SK-N-SH (cell line): Measurements from ENCODE around the gene ABHD2. TPM values are rescaled to one million over a fixed set of nuclear protein-coding genes. Genes with fewer than 3 reads are reported as not detected.

ENCODE experiments used
- CTCF ChIA-PET: fragments of 300-600, 350-600 bp; formaldehyde crosslinking; extraction: SDS; loops from one replicate; lab custom pipeline; 2021; lab: Yijun Ruan, JAX
- POLR2A ChIA-PET: fragments of 350-600 bp; sonication (Branson Sonifier 250); formaldehyde crosslinking; extraction: SDS; loops from one replicate; lab custom pipeline; 2020; ENCODE audit warnings: antibody characterized with exemption, inconsistent platforms; lab: Yijun Ruan, JAX
- DNase-seq: peaks from one replicate; pipeline ENCODE4 v3.0.0; 2012
- H2AFZ ChIP-seq: fragments of 200-600 bp; sonication (generic); 2 replicates; pipeline ENCODE4 v1.8.1; 2016; ENCODE audit warnings: antibody characterized with exemption, mild to moderate bottlenecking, low read depth
- H3F3A ChIP-seq: fragments of 200-600 bp; sonication (generic); replicated peaks from 2 replicates; pipeline ENCODE3; 2016; ENCODE audit warnings: antibody characterized with exemption, mild to moderate bottlenecking; ENCODE audit not compliant: insufficient read depth
- H3K27ac ChIP-seq, 2 experiments: fragments of 200-500 bp in 1 of 2; fragments of 200-600 bp in 1 of 2; sonication (Bioruptor generic) in 1 of 2; sonication (generic), shearing (Covaris generic) in 1 of 2; 2 replicates each; pipeline versions ENCODE4 v1.5.1 to v1.6.1; 2014 to 2016; ENCODE audit warnings: low read depth in 2 of 2, inconsistent platforms in 1 of 2, low read length in 1 of 2, mild to moderate bottlenecking in 1 of 2, mixed read lengths in 1 of 2
- H3K27me3 ChIP-seq: fragments of 200-600 bp; sonication (generic), shearing (Covaris generic); 2 replicates; pipeline ENCODE4 v1.6.1; 2016; ENCODE audit warnings: mixed run types; ENCODE audit not compliant: insufficient read depth
- H3K36me3 ChIP-seq, 2 experiments: fragments of 200-500 bp in 1 of 2; fragments of 200-600 bp in 1 of 2; sonication (Bioruptor generic) in 1 of 2; sonication (generic) in 1 of 2; replicated peaks in 1 of 2; 2 replicates each; pipeline versions ENCODE3 to v1.5.1; 2014 to 2016; ENCODE audit warnings: low read length in 1 of 2, mild to moderate bottlenecking in 1 of 2; ENCODE audit not compliant: insufficient read depth in 2 of 2, control insufficient read depth in 1 of 2
- H3K4me1 ChIP-seq, 2 experiments: fragments of 200-500 bp in 1 of 2; fragments of 200-600 bp in 1 of 2; sonication (Bioruptor generic) in 1 of 2; sonication (generic), shearing (Covaris generic) in 1 of 2; 2 replicates each; pipeline versions ENCODE4 v1.5.1 to v1.6.1; 2014 to 2016; ENCODE audit warnings: low read depth in 1 of 2, low read length in 1 of 2, mixed run types in 1 of 2; ENCODE audit not compliant: insufficient read depth in 2 of 2, control insufficient read depth in 1 of 2
- H3K4me2 ChIP-seq: fragments of 200-600 bp; sonication (generic), shearing (Covaris generic); 2 replicates; pipeline ENCODE4 v1.6.1; 2017; ENCODE audit warnings: mixed run types
- H3K4me3 ChIP-seq, 2 experiments: fragments of 200-500 bp in 1 of 2; fragments of 200-600 bp in 1 of 2; sonication (Bioruptor generic) in 1 of 2; sonication (generic), shearing (Covaris generic) in 1 of 2; 2 replicates each; pipeline versions ENCODE4 v1.5.1 to v1.8.1; 2014 to 2016; ENCODE audit warnings: low read depth in 2 of 2, inconsistent platforms in 1 of 2, low read length in 1 of 2, mild to moderate bottlenecking in 1 of 2, mixed read lengths in 1 of 2, moderate library complexity in 1 of 2
- H3K79me2 ChIP-seq: fragments of 200-600 bp; sonication (generic); 2 replicates; pipeline ENCODE4 v1.8.1; 2017; ENCODE audit warnings: mild to moderate bottlenecking; ENCODE audit not compliant: insufficient read depth
- H3K9ac ChIP-seq: fragments of 200-600 bp; sonication (generic); 2 replicates; pipeline ENCODE4 v1.6.1; 2017; ENCODE audit warnings: mixed run types
- H3K9me2 ChIP-seq: fragments of 200-600 bp; sonication (generic); 2 replicates; pipeline ENCODE4 v1.6.1; 2017; ENCODE audit warnings: mixed run types
- H3K9me3 ChIP-seq: fragments of 200-600 bp; sonication (generic); 2 replicates; pipeline ENCODE4 v1.6.1; 2017; ENCODE audit warnings: mixed run types, mild to moderate bottlenecking, moderate library complexity
- H4K20me1 ChIP-seq: fragments of 200-600 bp; sonication (generic); 2 replicates; pipeline ENCODE4 v1.6.1; 2017; ENCODE audit warnings: mild to moderate bottlenecking, mixed run types; ENCODE audit not compliant: insufficient read depth
- CHD2 ChIP-seq: fragments of 150-350 bp; IDR thresholded peaks from 2 replicates; pipeline ENCODE4 v1.6.1; 2018; ENCODE audit warnings: low read length; ENCODE audit not compliant: partially characterized antibody
- EP300 ChIP-seq, 2 experiments: IDR thresholded peaks; 2 replicates each; pipeline versions ENCODE4 v1.4.0 to v1.6.1; 2012; ENCODE audit warnings: borderline replicate concordance in 1 of 2, low read depth in 1 of 2, low read length in 1 of 2
- FOXJ3 ChIP-seq: sonication (generic); formaldehyde crosslinking; IDR thresholded peaks from 2 replicates; pipeline ENCODE4 v1.5.1; 2020; ENCODE audit warnings: mild to moderate bottlenecking, missing genetic modification reagents
- GABPA ChIP-seq: IDR thresholded peaks from 2 replicates; pipeline ENCODE4 v1.4.0; 2012; ENCODE audit warnings: low read depth, mild to moderate bottlenecking
- IRF3 ChIP-seq: fragments of 150-350 bp; IDR thresholded peaks from 2 replicates; pipeline ENCODE4 v1.6.1; 2016; ENCODE audit warnings: mild to moderate bottlenecking, low read depth, low read length
- JUND ChIP-seq: IDR thresholded peaks from 2 replicates; pipeline ENCODE4 v1.4.0; 2012
- MAX ChIP-seq: IDR thresholded peaks from 2 replicates; pipeline ENCODE4 v1.4.0; 2012; ENCODE audit warnings: low read depth
- MEF2A ChIP-seq: IDR thresholded peaks from 2 replicates; pipeline ENCODE4 v1.4.0; 2012; ENCODE audit warnings: low read depth, borderline replicate concordance
- NRF1 ChIP-seq: IDR thresholded peaks from 2 replicates; pipeline ENCODE4 v1.6.1; 2012; ENCODE audit warnings: low read depth, mild to moderate bottlenecking, low read length
- PBX3 ChIP-seq: IDR thresholded peaks from 2 replicates; pipeline ENCODE4; 2012
- RCOR1 ChIP-seq: fragments of 150-350 bp; IDR thresholded peaks from 2 replicates; pipeline ENCODE4 v1.6.1; 2017; ENCODE audit warnings: antibody characterized with exemption, low read length
- REST ChIP-seq: IDR thresholded peaks from 2 replicates; pipeline ENCODE4 v1.6.1; 2012; ENCODE audit warnings: mild to moderate bottlenecking, low read depth, low read length, moderate library complexity
- RXRA ChIP-seq: IDR thresholded peaks from 2 replicates; pipeline ENCODE4 v1.4.0; 2012; ENCODE audit warnings: low read depth, mild to moderate bottlenecking, borderline replicate concordance
- SIN3A ChIP-seq: IDR thresholded peaks from 2 replicates; pipeline ENCODE4 v1.6.1; 2012; ENCODE audit warnings: low read depth, mild to moderate bottlenecking, low read length, moderate library complexity, borderline replicate concordance
- SMC3 ChIP-seq: IDR thresholded peaks from 2 replicates; pipeline ENCODE4 v1.6.1; 2012; ENCODE audit warnings: low read depth, low read length, improper control_type of control experiment
- TCF12 ChIP-seq: IDR thresholded peaks from 2 replicates; pipeline ENCODE4 v1.4.0; 2012
- YY1 ChIP-seq: IDR thresholded peaks from 2 replicates; pipeline ENCODE4 v1.4.0; 2012; ENCODE audit warnings: low read depth, mild to moderate bottlenecking
- WGBS: methylation state at CpG from one replicate; pipeline ENCODE4 v1.1.6; 2017; ENCODE audit warnings: low lambda C conversion rate; 5-methylcytosine and 5-hydroxymethylcytosine counted together
- polyA plus RNA-seq, 3 experiments: library from polyadenylated mRNA; depleted of rRNA; stranded (reverse); fragments of >200 nt; gene quantifications; 2 replicates each; pipeline ENCODE4 v1.2.3, GENCODE V29; 2012

Gene ABHD2
- polyA plus RNA-seq, 1 of the 3 experiments (the other 2 are of a cell fraction) = 19.2 TPM

GRCh38 chr15:89129816-89130134 is 41.5 kb downstream of the ABHD2 start:
- Histone ChIP-seq H4K20me1 (no peaks in the 10 kb centered on the region), H3K9me2 (no peaks in the 10 kb centered on the region), H3K9me3 (no peaks in the 10 kb centered on the region), H3K4me1 (peaks cover 0 to 4% of the 10 kb centered on the region in 2 experiments; a peak in 3 of 4 replicates), H3K4me3 (no peak overlapping the region; a peak in 1 of 4 replicates), H3K9ac (no peak overlapping the region), H3K79me2 (no peaks in the 10 kb centered on the region), H3F3A (no peaks in the 10 kb centered on the region), H3K27ac (no peak overlapping the region), H3K27me3 (no peaks in the 10 kb centered on the region), H3K4me2 (no peak overlapping the region), H2AFZ (no peak overlapping the region), H3K36me3 (peaks cover 11 to 43% of the 10 kb centered on the region in 2 experiments)
- WGBS = 92% methylated on average over 1 of the region's 1 CpG
- no peak for TF ChIP-seq MAX
- TF ChIP-seq SIN3A = no peak
- TF ChIP-seq IRF3 = no peak
- no peak for TF ChIP-seq YY1
- no peak for TF ChIP-seq SMC3
- TF ChIP-seq EP300 (IDR thresholded peaks at IDR 0.05; ENCODE audit: borderline replicate concordance in 1 of 2, low read depth in 1 of 2, low read length in 1 of 2) = no peak
- no peak for TF ChIP-seq RXRA
- no peak for TF ChIP-seq RCOR1
- TF ChIP-seq CHD2 = no peak
- no peak for TF ChIP-seq TCF12
- no peak for TF ChIP-seq REST
- TF ChIP-seq GABPA = no peak
- no peak for TF ChIP-seq JUND
- TF ChIP-seq MEF2A = no peak
- TF ChIP-seq PBX3 = no peak
- TF ChIP-seq FOXJ3 (CRISPR knock-in tag) = no peak
- no peak for TF ChIP-seq NRF1
- ChIA-PET POLR2A (no interaction called here), CTCF (interaction anchor here (0.6 to 8.4 kb wide), 25 partner anchors 9 to 225 kb away, joined by 3 to 134 read pairs (median 5); partner anchors contain the start of gene ABHD2)
- no peak for DNase-seq
